Measurements from ENCODE around the gene IZUMO2. TPM values are rescaled to one million over a fixed set of nuclear protein-coding genes. Genes with fewer than 3 reads are reported as not detected.

Gene IZUMO2
- total RNA-seq, 4 donors from 2014 or later: not detected

DNA sequence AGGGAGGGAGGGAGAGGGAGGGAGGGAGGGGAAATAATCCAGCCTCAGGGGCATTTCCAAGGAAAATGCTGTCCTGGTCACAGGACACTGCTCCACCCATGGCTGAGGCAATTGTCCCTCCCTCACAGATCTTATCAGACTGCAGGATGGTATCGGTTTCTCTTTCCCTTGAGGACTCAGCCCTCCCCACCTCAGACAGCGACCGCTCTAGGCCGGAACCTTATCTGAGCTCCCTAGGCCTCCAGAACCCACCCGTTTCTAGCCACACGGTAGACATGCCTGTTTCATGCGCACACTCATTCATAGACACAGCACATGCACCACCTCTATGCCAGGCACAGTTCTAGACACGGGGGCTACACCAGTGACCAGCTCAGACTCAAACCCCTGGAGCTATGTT, 10.0 kb upstream of the IZUMO2 start:
- DNase-seq (ENCODE audit: low spot score): no peak
- no peak for ATAC-seq (ENCODE audit: low FRiP score)
- TF ChIP-seq, protein P1, sequence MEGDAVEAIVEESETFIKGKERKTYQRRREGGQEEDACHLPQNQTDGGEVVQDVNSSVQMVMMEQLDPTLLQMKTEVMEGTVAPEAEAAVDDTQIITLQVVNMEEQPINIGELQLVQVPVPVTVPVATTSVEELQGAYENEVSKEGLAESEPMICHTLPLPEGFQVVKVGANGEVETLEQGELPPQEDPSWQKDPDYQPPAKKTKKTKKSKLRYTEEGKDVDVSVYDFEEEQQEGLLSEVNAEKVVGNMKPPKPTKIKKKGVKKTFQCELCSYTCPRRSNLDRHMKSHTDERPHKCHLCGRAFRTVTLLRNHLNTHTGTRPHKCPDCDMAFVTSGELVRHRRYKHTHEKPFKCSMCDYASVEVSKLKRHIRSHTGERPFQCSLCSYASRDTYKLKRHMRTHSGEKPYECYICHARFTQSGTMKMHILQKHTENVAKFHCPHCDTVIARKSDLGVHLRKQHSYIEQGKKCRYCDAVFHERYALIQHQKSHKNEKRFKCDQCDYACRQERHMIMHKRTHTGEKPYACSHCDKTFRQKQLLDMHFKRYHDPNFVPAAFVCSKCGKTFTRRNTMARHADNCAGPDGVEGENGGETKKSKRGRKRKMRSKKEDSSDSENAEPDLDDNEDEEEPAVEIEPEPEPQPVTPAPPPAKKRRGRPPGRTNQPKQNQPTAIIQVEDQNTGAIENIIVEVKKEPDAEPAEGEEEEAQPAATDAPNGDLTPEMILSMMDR (IDR thresholded peaks at IDR 0.05): no peak

DNA sequence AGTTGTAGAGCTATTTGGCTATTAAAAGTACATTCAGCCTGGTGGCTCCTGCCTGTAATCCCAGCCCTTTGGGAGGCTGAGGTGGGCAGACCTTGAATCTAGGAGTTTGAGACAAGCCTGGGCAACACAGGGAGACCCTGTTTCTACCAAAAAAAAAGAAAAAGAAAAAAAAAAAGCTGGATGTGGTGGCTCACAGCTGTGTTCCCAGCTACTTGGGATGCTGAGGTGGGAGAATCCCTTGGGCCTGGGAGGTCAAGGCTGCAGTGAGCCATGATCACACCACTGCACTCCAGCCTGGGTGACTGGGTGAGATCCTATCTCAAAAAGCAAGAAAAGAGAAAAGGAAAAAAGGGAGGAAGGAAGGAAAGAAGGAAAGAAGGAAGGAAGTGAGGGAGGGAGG, 9.6 kb upstream of the IZUMO2 start:
- DNase-seq (ENCODE audit: low spot score) (no peak), ATAC-seq (ENCODE audit: low FRiP score) (no peak)
- TF ChIP-seq, protein P1 (IDR thresholded peaks at IDR 0.05): no peak

DNA sequence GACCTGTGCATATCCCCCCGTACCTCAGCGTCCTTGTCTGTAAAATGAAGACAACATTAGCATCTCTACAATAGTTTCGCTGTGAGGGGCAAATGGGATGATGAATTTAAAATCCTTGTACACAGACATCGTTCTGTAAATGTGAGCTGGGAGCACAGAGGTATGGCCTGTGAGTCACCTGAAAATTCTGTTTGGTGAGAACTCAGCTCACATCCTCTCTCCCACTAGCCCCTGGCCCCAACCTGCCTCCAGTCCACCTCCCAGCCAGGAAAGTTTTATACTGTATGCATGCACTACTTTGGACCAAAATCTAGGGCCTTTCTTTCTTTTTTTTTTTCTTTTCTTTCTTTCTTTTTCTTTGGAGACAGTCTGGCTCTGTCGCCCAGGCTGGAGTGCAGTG, 8.7 kb upstream of the IZUMO2 start:
- TF ChIP-seq, protein P1 (IDR thresholded peaks at IDR 0.05): no peak
- no peak for ATAC-seq (ENCODE audit: low FRiP score)
- DNase-seq (ENCODE audit: low spot score): no peak

DNA sequence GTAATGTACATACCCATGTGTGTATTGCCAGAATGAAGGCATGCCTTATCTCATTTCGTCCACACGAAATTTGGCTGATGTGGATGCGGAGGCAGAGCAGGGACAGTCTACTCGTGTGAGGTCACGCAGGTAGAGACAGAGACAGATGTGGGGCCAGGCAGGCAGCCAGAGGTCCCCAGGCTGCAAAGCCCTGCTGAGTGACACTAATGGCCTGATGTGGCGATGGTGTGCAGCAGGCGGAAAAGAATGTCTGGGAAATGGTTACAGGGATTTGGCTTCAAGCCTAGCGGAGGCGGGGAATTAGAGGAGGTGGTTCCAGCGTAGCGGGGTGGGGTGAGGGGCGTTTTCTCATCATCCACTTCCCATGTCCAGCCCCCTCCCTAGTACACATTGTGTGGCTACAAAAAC, 4.2 kb upstream of the IZUMO2 start:
- no peak for ATAC-seq (ENCODE audit: low FRiP score)
- DNase-seq (ENCODE audit: low spot score): no peak
- TF ChIP-seq, protein P1 (IDR thresholded peaks at IDR 0.05): no peak

DNA sequence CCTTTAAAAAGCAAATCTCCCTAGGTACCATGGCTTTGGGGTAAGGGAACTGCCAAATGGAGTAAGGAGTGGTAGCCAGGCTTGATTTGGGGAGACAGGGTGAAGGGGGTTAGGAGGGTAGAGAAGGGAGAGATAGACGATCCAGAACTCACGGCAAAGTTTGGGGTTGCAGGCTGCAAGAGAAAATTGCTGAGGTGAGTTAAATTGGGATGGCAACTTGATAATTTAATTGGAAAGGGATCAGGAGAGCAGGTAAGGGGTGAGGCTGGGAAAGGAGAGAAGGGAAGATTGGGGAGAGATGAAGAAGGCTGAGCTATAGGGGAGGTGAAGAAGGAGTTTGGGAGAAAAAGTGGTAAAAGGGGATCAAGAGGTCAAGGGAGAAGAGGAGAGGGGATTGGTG, 4.0 kb downstream of the IZUMO2 start:
- no peak for ATAC-seq (ENCODE audit: low FRiP score)
- TF ChIP-seq, protein P1 (IDR thresholded peaks at IDR 0.05): no peak
- no peak for DNase-seq (ENCODE audit: low spot score)

DNA sequence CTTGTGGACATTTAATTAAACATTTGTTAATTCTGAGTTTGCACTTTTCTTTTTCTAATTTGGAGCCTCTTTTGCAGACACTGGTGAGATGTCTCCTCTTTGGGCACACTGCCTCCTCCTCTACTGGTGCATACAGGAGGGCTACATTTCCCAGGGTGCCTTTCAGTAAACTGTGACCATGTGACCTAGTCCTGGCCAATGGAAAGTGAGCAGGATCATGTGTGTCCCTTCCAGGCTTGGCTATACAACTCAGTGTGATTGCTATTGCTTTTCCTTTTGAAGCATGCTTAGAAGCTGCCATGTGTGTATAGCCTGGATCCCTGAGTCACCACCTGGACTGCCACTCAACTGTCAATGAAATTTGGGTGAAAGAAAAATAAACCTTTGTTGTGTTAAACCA, 4.5 kb downstream of the IZUMO2 start:
- no peak for DNase-seq (ENCODE audit: low spot score)
- ATAC-seq (ENCODE audit: low FRiP score): no peak
- TF ChIP-seq, protein P1 (IDR thresholded peaks at IDR 0.05): no peak

DNA sequence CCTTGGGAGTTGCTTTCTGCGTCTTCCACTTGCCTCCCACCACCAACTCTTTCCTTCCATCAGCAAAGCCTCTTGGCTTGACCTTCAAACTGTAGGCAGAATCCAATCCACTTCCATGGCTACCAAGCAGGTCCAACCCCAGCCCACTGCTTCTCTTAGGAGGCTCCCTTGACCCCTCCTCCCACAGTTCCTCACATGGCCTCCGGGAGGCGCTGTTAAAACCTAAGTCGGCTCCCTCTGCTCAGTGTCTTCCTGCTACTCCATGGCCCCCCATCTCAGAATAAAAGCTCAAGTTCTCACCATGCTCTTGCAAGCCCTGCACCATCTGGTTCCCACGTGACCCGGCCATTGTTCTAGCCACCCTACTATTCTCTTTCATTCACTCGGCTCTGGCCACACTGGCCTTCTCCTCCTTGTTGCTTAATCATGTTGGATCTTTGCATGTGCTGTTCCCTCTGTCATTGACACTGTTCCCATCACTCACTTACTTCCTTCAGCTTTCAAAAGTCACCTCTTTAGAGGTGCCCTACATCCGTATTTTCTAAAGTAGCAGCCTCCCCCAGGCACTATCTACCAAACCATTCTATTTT, 7.5 kb downstream of the IZUMO2 start:
- DNase-seq (ENCODE audit: low spot score) (no peak), ATAC-seq (ENCODE audit: low FRiP score) (no peak)
- TF ChIP-seq, protein P1 (IDR thresholded peaks at IDR 0.05): no peak
